ENCODE data around the gene CGNL1. TPM values are rescaled to one million over a fixed set of nuclear protein-coding genes. Genes with fewer than 3 reads are reported as not detected.

Gene CGNL1
- total RNA-seq, 4 donors from 2014 or later, result 40.7 to 74.4 (median 56.0) TPM

DNA sequence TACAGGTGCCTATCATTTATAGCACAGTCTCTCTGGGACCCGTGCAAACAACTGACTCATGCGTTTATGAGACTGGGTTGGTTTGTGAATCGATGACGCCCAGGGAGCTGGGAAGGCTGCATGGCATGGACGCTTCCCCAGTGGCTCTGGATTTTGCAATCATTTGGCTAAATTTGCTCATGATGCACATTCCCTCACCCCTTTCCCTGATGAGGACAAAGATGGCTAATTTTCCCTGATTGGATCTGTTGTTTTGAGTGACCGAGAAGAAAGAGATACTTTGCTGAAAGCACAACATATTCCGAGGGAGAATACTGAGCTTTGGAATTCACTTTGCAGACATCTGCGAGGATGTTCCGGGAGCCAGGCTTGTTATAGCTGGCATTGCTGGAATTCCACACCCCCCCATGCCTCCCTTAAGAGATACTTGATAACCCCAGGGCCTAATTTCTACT lies 51.1 kb downstream of the CGNL1 start:
- Histone ChIP-seq H3K4me1 (peaks cover 20 to 26% of the 10 kb centered on the region in 2 donors), H3K27ac (peak overlapping the region in 2 of 3 donors; percentile 27 to 74), H3K36me3 (no peaks in the 10 kb centered on the region), H3K27me3 (no peaks in the 10 kb centered on the region), H3K9me3 (no peaks in the 10 kb centered on the region), H3K4me3 (replicated peaks in 1 of 3) (no peak overlapping the region)
- peak in 1 of 2 donors; percentile 28 for DNase-seq
- WGBS, 2 donors, result 43 to 65% methylated on average over 9 of the region's 9 CpGs
- intact Hi-C loops (cut with DNase I), result no loop called here
- no peak for TF ChIP-seq POLR2A (IDR thresholded peaks at IDR 0.05)

DNA sequence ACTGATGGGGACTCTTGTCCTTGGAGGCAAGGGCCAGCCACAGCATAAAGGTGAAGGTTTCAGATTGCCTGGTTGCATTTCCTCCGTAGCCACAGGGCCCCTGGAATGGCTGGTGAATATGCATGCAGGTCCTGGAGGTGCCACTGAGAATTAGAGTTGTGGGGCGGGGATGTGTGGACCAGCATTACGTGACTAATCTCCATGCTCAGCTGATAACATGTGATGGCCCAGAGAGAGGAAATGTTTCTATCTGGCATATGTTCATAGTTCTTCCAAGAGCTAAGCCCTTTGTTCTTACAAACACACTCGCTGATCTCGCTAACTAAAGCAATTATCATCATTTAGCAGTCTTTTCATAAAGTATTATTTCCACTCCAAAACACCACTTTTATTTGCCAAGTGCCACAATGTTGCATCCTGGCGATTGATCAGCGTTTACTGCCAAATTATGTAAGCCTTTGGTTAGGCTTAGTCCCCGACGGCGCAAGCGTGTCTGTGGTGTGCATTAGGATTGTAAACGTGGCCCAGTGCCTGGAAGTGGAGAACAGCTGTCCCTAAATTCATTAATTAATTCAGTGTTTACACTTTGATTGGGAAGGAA lies 55.9 kb downstream of the CGNL1 start:
- no peaks in the 10 kb centered on the region for H3K27me3 ChIP-seq
- intact Hi-C loops (cut with DNase I), result no loop called here
- 77 to 78% methylated on average over 11 to 12 of the region's 12 CpGs for WGBS, 2 donors
- peaks cover 20 to 27% of the 10 kb centered on the region in 2 donors for H3K4me1 ChIP-seq
- H3K9me3 ChIP-seq, result no peaks in the 10 kb centered on the region
- no peak for DNase-seq
- TF ChIP-seq POLR2A (IDR thresholded peaks at IDR 0.05), result no peak
- no peak for TF ChIP-seq CTCF (IDR thresholded peaks at IDR 0.05)
- H3K27ac ChIP-seq, result peak overlapping the region in 1 of 3 donors; percentile 4
- no peaks in the 10 kb centered on the region for H3K36me3 ChIP-seq
- H3K4me3 ChIP-seq (replicated peaks in 1 of 3), result no peak overlapping the region

DNA sequence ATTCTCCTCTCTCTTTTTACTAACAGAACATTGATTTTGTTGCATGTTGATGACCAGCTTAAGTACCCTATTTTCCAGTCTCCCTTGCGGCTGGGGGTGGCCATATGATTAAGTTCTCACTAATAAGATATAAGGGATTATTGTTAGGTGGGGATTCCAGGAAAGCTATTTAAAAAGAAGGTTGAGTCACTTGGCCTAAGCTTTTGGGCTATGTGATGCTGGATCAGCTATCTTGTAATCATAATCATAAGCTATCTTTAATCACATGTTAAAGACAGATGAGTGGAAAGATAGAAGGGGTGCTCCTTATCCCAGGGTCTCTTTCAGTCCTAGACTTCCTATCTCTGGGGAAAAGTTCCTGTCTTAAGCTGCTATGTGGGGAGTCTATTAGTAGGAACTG lies 59.9 kb downstream of the CGNL1 start:
- TF ChIP-seq CTCF (IDR thresholded peaks at IDR 0.05) (no peak), POLR2A (IDR thresholded peaks at IDR 0.05) (no peak)
- 78 to 89% methylated on average over 1 of the region's 1 CpG for WGBS, 2 donors

DNA sequence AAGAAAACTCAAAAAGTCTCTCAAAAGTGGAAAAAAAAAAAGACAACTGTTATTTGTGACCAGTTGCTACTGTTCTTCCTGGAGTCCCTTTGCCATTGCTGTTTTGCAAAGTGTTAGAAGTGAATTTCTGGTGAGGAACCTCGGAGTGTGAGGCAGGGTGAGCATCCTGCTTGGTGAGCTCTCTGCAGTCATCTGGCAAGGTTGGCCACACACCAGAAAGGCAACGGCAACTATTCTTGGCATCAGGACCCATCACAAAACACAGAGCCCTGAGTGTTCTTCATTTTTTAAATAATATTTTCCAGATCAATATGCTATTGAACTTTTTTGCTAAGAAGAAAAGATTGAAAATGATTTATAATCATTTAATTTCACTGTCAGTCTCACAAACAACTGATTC lies 60.7 kb downstream of the CGNL1 start:
- intact Hi-C loops (cut with DNase I), result no loop called here
- Histone ChIP-seq H3K36me3 (no peaks in the 10 kb centered on the region), H3K9me3 (no peaks in the 10 kb centered on the region), H3K4me1 (peaks cover 7 to 27% of the 10 kb centered on the region in 2 donors), H3K27ac (peak overlapping the region in 1 of 3 donors; percentile 24), H3K4me3 (replicated peaks in 1 of 3) (no peak overlapping the region), H3K27me3 (no peaks in the 10 kb centered on the region)
- TF ChIP-seq CTCF (IDR thresholded peaks at IDR 0.05), result no peak
- no peak for TF ChIP-seq POLR2A (IDR thresholded peaks at IDR 0.05)
- 25 to 28% methylated on average over 2 of the region's 2 CpGs for WGBS, 2 donors
- peak; percentile 55 to 66 for DNase-seq

More for the DNA sequence above, 59.9 kb downstream of the CGNL1 start:
- Histone ChIP-seq H3K4me1 (peaks cover 9 to 23% of the 10 kb centered on the region in 2 donors), H3K36me3 (no peaks in the 10 kb centered on the region), H3K9me3 (no peaks in the 10 kb centered on the region), H3K27ac (no peak overlapping the region), H3K27me3 (no peaks in the 10 kb centered on the region), H3K4me3 (replicated peaks in 1 of 3) (no peak overlapping the region)
- intact Hi-C loops (cut with DNase I), result no loop called here
- DNase-seq, result no peak

DNA sequence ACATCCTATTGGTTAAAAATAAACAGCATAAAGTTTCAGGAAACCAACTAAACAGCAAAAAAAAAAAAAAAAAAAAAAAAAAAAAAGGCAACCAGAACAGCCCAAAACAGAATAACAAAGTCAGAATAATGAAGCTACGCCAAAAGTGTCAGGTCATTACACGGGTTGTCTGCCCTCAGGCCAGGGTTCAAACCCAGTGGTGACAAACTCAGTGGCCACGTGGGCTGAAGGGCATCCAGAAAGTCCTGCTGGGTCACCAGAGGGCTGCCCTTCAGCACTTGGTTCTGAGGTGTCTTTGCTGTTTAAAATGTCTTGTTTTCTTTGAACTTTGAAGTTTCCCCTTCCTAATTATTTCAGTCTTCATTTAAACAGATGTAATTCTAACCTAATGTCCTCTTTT lies 61.3 kb downstream of the CGNL1 start:
- 73 to 81% methylated on average over 3 of the region's 3 CpGs for WGBS, 2 donors
- Histone ChIP-seq H3K4me3 (replicated peaks in 1 of 3) (no peak overlapping the region), H3K27me3 (no peaks in the 10 kb centered on the region), H3K27ac (peak overlapping the region in 1 of 3 donors; percentile 48), H3K4me1 (peaks cover 7 to 27% of the 10 kb centered on the region in 2 donors), H3K36me3 (no peaks in the 10 kb centered on the region), H3K9me3 (no peaks in the 10 kb centered on the region)
- no peak for DNase-seq
- no peak for TF ChIP-seq CTCF (IDR thresholded peaks at IDR 0.05)
- TF ChIP-seq POLR2A (IDR thresholded peaks at IDR 0.05), result no peak
- intact Hi-C loops (cut with DNase I), result no loop called here
